KBM-7 (cell line): ENCODE data around the gene IFRD2.
"Not testable (repeated sequence)": the region's sequence is repeated elsewhere in the genome, so short reads cannot be mapped to it uniquely, and the experiment has no call there.

Experiments
- DNase-seq: peaks from one replicate; pipeline ENCODE4 v3.0.0-alpha.2; 2015
- in situ Hi-C: fragments of 300-500 bp; cut with MboI; formaldehyde crosslinking; loops from 2 replicates; pipeline ENCODE4 v1.14.3; 2020; ENCODE audit warnings: low sequenced_read_pairs, low pct_unique_long_range_greater_than_20kb, mixed read lengths

The IFRD2 gene

GRCh38 chr3:50260027-50260941, 31.9 kb downstream of the IFRD2 start:
- DNase-seq: peak; percentile 91

DNA sequence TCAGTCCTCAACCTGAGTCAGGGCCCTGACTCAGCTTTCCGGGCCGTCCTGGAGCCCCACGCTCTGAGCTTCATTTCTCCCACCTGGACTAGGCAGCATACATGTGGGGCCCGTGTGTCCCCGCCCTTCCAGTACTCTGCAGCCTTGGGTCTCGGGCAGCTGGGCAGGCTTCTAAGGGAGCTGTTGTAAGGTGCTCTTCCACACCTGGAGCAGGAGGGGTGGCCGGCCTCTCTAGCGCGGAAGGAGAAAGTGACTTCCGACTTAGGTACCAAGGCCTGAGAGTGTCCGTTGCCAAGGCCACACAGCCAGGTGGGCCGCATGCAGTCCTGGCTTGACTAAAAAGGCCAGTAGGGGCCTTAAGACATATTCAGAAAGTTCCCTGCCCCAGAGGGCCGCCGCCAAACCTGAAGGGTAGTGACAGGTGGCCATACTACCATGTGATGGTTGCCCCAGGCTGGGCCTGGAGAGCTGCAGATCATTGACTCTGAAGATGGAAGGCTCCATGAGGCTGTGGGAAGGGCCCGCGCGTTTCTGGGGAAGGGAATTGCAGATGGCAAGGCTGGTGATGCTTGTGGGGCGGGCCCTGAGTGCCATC, 32.7 kb downstream of the IFRD2 start:
- in situ Hi-C loops: no loop called here
- no peak for DNase-seq

More at GRCh38 chr3:50260027-50260941, 31.9 kb downstream of the IFRD2 start:
- in situ Hi-C loops: no loop called here

GRCh38 chr3:50258979-50259378, 33.2 kb downstream of the IFRD2 start:
- DNase-seq: no peak
- in situ Hi-C loops: no loop called here

- no peak for DNase-seq
- in situ Hi-C loops: no loop called here
Observed at GRCh38 chr3:50258029-50258680, 34.1 kb downstream of the IFRD2 start.

DNA sequence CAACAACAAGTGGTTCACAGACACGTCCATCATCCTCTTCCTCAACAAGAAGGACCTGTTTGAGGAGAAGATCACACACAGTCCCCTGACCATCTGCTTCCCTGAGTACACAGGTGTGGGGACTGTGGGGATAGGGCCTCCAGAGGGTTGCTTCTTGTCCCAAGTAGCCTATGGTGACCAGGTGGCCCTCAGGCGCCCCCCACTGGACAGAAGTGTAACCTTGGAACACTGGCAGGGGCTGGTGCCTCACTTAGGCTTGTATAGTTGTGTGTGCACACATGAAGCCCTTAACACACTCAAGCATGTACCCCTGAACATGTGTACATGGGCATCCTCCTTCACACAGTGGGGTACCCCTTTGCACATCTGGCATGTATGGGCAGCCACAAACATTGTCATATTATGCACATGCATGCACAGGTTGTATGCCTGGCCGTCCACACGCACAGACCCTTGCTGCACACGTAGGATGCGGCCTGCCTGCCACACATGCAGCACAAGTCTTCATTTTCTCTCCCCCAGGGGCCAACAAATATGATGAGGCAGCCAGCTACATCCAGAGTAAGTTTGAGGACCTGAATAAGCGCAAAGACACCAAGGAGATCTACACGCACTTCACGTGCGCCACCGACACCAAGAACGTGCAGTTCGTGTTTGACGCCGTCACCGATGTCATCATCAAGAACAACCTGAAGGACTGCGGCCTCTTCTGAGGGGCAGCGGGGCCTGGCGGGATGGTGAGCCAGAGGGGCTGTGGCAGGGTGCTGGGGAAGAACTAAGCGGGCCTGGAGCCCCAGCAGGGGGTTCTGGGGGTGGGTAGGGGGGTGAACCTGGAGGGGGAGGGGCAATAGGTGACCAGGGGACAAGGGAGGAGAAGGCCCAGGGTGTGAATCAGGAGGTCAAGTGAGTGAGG, 35.0 kb downstream of the IFRD2 start:
- peak; percentile 41 for DNase-seq

GRCh38 chr3:50255251-50255615, 37.0 kb downstream of the IFRD2 start:
- in situ Hi-C loops: no loop called here

More for the DNA sequence above, 35.0 kb downstream of the IFRD2 start:
- in situ Hi-C loops: no loop called here

DNA sequence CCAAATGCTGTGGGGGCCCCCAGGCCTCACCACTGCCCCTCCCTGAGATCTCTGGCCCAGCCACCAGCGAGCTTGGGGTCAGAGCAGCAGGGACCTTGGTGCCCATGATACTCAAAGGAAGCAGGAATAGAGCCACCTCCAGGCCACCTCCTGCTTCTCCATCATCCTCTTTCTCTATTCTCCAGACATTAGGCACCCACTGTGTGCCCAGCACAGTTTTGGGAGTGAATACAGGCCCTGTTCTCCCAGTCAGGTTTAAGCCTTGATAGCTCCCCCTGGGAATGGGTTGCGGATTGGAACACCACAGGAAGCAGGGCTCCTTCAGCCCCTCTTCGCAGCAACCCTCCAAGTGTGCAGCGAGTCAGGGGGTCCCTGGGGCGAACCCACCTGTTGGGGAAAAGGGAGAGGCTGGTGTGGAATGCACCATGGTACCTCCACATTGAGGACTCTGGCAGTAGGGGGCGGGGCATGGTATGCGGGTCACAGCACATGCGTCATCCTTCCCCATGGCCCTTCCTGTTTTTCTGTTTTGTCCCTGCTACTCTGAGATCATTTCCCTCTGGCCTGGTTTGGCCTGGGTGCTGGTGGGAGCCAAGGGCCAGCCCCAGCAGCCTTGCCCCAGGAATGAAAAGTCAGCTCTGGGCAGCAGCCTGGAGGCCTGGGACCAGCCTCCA, 37.5 kb downstream of the IFRD2 start:
- peak; percentile 45 for DNase-seq
- in situ Hi-C loops: no loop called here

More at GRCh38 chr3:50255251-50255615, 37.0 kb downstream of the IFRD2 start:
- no peak for DNase-seq

GRCh38 chr3:50251220-50251619, 41.0 kb downstream of the IFRD2 start:
- DNase-seq: no peak
- in situ Hi-C loops: no loop called here

GRCh38 chr3:50250514-50250913, 41.7 kb downstream of the IFRD2 start:
- DNase-seq: no peak
- in situ Hi-C loops: no loop called here

DNA sequence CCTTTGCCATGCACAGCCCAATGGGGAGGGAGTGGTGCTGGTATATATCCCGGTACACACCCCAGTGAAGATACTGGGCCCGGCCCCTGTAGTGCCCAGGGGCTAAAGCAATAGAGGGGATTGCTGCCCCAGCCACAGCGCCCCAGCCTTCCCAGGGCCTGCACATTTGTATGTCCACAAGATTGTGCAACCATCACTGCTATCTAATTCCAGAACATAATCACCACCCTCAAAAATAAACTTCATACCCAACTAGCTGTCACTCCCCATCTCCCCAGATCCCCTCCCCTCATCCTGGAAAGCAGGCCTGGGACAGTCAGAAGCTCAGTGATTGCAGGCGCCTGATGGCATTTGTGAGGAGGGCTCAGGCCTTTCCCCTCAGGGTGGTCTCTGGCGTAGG, 42.8 kb downstream of the IFRD2 start:
- in situ Hi-C loops: no loop called here
- DNase-seq: no peak

GRCh38 chr3:50248387-50248786, 43.8 kb downstream of the IFRD2 start:
- in situ Hi-C loops: no loop called here
- no peak for DNase-seq

DNA sequence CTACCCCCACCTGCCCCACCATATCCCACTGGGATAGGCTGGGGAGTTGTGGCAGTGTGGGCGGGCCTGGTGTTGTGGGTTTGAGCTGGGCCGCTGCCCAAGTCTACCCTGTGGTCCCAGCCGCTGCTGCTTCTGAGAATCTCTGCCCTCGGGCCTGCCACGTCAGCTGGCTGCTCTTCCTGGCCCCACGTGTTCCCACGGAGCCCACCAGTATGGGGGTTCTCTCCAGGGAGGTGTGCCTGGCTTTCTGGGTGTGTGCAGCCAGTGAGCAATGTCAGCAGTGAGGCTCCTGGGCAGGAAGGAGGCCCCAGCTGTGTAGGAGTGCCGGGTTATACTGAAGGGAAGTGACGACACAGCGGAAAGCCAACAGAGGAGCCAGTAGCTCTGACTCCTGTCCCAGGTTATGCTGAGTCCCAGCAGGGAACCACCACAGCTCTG, 45.7 kb downstream of the IFRD2 start:
- peak; percentile 87 for DNase-seq
- in situ Hi-C loops: no loop called here

GRCh38 chr3:50245831-50246516, 46.3 kb downstream of the IFRD2 start:
- peak; percentile 93 for DNase-seq
- in situ Hi-C loops: no loop called here

DNA sequence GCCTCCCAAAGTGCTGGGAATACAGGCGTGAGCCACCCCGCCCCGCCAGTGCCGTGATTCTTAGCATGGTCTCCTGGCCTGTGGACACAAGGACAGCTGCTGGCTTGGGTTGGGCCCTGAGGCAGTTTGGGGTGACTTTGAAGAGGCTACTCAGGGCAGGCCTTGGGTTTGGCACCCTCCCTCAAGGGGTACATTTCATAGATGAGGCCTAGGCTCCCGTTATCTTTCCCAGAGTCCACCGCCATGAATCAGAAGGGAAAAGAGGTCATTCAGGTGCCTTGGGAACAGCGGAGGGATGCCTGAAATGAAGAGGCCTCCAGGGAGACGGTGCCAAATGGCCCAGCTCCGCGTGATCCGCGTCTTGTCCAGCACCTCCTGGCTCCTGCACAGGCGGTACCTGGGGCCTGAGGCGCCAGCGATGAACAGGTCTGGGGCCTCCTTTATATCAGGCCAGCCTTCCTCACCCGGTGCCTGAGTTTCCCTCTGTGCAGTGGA, 46.9 kb downstream of the IFRD2 start:
- in situ Hi-C loops: no loop called here
- no peak for DNase-seq

- DNase-seq, in situ Hi-C loops: not testable (repeated sequence)
Observed at GRCh38 chr3:50244813-50245212, 47.4 kb downstream of the IFRD2 start.

DNA sequence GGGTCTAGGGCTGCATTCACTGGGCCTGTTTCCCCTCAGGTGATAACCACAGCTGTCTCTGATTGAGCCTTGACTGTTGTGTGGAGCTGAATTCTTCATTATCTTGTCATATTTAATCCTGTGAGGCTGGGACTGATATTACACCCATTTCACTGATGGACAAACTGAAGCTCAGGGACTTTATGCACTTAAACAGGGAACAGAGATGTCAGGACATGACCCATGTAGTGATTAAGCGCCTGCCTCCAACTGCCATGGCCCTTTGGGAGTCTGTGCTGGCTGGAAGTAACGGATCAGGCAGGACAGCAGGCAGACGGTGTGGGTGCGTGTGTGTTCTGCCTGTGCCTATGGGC, 48.7 kb downstream of the IFRD2 start:
- in situ Hi-C loops: no loop called here
- no peak for DNase-seq

DNA sequence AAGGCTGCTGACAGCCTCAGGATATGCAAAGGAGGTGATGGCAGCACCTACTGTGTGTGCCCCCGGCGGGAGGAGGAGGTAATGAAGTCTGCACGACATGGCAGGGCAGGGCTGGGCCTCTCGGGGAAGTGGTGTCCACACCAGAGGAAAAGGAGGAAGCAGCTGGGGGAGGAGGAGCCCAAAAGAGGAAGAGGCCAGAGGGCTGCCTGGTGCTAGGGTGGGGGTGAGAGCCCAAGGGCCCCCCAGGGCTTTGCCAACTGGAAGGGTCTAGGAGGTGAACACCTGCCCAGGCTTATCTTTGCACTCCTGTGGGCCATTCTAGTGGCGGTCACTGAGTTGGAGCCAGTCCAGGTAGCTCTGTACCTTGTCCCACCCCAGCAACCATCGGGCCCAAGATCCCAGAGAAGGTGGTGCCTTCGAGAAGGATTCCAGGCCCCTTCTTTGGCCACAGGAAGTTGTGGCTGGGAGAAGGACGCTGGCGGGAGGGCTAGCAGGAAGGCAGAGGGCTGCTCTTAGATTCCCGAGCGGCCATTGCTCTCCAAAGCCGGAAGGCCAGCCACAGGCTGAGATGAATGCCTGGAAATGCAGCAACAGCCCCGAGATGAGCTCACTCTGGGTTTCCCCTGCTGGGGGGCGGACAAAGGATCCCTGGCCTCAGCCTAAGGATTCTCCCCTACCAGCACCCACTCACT, 49.2 kb downstream of the IFRD2 start:
- DNase-seq: peak; percentile 96
- in situ Hi-C loops: no loop called here
